A673 (cell line): ENCODE results near the gene CEP20.

Experiments used
- EZH2 ChIP-seq: fragments of 200-600 bp; sonication (generic); IDR thresholded peaks from 2 replicates; pipeline ENCODE4 v1.6.1; 2017; ENCODE audit warnings: borderline replicate concordance, low read depth, mild to moderate bottlenecking, mixed read lengths, antibody characterized with exemption, low read length; ENCODE audit not compliant: poor library complexity, severe bottlenecking
- TF ChIP-seq, protein P1 (sequence below): fragments of 300-800, 200-600 bp; sonication (generic); conservative IDR thresholded peaks from 2 replicates; pipeline ENCODE4 v1.5.1; 2017; ENCODE audit warnings: low read depth, mild to moderate bottlenecking, antibody characterized with exemption, low read length, moderate library complexity, mixed read lengths

DNA sequence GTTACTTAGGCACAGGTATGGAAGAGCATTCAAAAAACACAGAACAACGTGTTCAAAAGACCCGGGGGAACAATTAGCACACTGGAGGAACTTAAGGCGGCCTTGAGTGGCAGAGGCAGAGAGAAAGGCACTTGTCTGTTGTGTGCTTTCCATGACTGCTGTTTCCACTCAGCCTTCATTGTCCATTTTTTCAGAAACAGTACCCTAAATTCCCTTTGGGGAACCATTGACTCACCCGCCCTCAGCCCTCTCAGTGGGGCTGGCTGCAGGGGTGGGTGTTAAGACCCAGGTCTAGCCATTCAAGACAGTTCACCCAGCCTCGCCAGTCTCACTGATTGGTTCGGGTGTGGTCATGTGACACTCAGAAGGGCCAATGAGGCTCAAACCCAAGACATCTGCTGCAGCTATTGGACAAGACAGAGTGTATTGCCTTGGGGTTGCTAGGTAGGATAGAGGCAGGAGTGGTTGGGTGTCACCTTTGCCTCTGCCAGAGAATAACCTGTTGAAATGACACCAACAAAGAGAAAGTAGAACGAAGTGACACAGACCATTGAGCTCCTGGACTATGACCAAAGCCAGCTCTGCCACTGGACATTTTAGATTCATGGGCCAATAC lies 19.6 kb upstream of the CEP20 start:
- TF ChIP-seq, protein P1, sequence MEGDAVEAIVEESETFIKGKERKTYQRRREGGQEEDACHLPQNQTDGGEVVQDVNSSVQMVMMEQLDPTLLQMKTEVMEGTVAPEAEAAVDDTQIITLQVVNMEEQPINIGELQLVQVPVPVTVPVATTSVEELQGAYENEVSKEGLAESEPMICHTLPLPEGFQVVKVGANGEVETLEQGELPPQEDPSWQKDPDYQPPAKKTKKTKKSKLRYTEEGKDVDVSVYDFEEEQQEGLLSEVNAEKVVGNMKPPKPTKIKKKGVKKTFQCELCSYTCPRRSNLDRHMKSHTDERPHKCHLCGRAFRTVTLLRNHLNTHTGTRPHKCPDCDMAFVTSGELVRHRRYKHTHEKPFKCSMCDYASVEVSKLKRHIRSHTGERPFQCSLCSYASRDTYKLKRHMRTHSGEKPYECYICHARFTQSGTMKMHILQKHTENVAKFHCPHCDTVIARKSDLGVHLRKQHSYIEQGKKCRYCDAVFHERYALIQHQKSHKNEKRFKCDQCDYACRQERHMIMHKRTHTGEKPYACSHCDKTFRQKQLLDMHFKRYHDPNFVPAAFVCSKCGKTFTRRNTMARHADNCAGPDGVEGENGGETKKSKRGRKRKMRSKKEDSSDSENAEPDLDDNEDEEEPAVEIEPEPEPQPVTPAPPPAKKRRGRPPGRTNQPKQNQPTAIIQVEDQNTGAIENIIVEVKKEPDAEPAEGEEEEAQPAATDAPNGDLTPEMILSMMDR = no peak
- no peak for TF ChIP-seq EZH2
